ENCODE results near the gene MAPK8IP2. TPM values are rescaled to one million over a fixed set of nuclear protein-coding genes. Genes with fewer than 3 reads are reported as not detected.
A peak's percentile ranks its signal among the peaks of the same experiment; 100 is the strongest.
"Not testable (repeated sequence)": the region's sequence is repeated elsewhere in the genome, so short reads cannot be mapped to it uniquely, and the experiment has no call there.

Gene MAPK8IP2
- total RNA-seq, 1 donor = 0.43 TPM

DNA sequence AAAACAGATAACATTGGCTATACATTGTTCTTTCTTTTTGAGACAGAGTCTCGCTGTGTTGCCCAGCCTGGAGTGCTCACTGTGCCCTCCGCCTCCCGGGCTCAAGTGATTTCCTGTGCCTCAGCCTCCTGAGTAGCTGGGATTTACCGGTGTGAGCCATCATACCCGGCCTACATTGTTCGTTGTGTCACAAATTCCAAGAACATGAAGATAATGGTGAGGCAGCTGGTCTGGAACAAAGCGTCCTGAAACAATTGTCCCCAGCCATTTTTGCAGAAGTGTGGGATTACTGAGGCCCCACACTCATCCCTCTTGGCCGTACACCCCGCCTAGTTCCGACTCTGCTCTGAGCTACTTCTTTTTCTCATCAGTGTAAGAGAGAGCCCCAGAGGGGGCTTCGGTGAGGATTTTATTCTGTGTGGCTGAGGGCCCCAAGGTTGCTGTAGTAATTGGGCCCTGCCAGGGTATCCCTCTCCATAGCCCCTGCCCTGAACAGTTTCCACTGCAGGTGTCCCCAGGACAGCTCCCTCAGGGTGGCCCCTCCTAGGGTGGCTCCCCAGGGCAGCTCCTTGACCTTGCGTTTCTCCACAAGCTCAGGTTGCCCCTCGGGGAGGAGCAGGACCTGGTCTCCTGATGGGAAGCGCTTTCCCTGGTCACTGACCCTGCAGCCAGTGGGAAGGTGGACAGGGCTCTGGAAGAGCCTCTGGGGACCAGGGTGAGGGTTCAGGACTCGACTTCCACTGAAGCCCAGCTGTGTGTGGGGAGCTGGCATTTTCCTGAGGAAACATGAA lies 40.5 kb downstream of the MAPK8IP2 start:
- H3K4me3 ChIP-seq (ENCODE audit: low read depth, low read length) = no peak overlapping the region
- TF ChIP-seq, protein P1, sequence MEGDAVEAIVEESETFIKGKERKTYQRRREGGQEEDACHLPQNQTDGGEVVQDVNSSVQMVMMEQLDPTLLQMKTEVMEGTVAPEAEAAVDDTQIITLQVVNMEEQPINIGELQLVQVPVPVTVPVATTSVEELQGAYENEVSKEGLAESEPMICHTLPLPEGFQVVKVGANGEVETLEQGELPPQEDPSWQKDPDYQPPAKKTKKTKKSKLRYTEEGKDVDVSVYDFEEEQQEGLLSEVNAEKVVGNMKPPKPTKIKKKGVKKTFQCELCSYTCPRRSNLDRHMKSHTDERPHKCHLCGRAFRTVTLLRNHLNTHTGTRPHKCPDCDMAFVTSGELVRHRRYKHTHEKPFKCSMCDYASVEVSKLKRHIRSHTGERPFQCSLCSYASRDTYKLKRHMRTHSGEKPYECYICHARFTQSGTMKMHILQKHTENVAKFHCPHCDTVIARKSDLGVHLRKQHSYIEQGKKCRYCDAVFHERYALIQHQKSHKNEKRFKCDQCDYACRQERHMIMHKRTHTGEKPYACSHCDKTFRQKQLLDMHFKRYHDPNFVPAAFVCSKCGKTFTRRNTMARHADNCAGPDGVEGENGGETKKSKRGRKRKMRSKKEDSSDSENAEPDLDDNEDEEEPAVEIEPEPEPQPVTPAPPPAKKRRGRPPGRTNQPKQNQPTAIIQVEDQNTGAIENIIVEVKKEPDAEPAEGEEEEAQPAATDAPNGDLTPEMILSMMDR (IDR thresholded peaks at IDR 0.05; ENCODE audit: insufficient read depth, low read depth, low read length) = no peak
- DNase-seq (ENCODE audit: low read depth) = no peak

- peak; percentile 73 for DNase-seq (ENCODE audit: low read depth)
These were observed 41.4 kb downstream of the MAPK8IP2 start for GRCh38 chr22:50641696-50642607.

GRCh38 chr22:50643021-50643820 lies 42.6 kb downstream of the MAPK8IP2 start:
- H3K4me3 ChIP-seq (ENCODE audit: low read depth, low read length); DNase-seq (ENCODE audit: low read depth): not testable (repeated sequence)

More at GRCh38 chr22:50641696-50642607, 41.4 kb downstream of the MAPK8IP2 start:
- no peak overlapping the region for H3K4me3 ChIP-seq (ENCODE audit: low read depth, low read length)
- TF ChIP-seq, protein P1 (IDR thresholded peaks at IDR 0.05; ENCODE audit: insufficient read depth, low read depth, low read length) = peak; percentile 40

DNA sequence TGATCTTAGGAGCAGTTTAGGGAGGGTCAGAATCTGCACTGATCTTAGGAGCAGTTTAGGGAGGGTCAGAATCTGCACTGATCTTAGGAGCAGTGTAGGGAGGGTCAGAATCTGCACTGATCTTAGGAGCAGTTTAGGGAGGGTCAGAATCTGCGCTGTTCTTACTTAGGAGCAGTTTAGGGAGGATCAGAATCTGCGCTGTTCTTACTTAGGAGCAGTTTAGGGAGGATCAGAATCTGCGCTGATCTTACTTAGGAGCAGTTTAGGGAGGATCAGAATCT lies 43.2 kb downstream of the MAPK8IP2 start:
- not testable (repeated sequence) for DNase-seq (ENCODE audit: low read depth); H3K4me3 ChIP-seq (ENCODE audit: low read depth, low read length)

DNA sequence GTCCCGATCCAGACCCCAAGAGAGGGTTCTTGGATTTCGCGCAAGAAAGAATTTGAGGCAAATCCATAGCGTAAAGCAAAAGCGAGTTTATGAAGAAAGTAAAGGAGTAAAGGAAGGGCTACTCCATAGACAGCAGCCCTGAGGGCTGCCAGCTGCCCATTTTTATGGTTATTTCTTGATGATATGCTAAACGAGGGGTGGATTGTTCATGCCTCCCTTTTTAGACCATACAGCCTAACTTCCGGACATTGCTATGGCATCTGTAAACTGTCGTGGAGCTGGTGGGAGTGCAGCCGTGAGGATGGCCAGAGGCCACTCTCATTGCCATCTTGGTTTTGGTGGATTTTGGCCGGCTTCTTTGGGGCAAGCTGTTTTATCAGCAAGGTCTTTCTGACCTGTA lies 52.7 kb downstream of the MAPK8IP2 start:
- no peak for DNase-seq (ENCODE audit: low read depth)
- TF ChIP-seq, protein P1 (IDR thresholded peaks at IDR 0.05; ENCODE audit: insufficient read depth, low read depth, low read length) = no peak
- no peak overlapping the region for H3K4me3 ChIP-seq (ENCODE audit: low read depth, low read length)

DNA sequence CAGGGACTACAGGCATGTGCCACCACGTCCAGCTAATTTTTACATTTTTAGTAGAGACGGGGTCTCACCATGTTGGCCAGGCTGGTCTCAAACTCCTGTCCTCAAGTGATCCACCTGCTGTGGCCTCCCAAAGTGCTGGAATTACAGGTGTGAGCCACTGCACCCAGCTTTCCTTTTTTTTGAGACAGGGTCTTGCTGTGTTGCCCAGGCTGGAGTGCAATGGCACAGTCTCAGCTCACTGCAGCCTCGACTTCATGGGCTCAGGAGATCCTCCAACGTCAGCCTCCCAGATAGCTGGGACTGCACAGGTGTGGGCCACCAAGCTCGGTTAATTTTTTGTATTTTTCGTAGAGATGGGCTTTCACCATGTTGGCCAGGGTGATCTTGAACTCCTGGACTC lies 54.1 kb downstream of the MAPK8IP2 start:
- H3K4me3 ChIP-seq (ENCODE audit: low read depth, low read length); DNase-seq (ENCODE audit: low read depth): not testable (repeated sequence)

DNA sequence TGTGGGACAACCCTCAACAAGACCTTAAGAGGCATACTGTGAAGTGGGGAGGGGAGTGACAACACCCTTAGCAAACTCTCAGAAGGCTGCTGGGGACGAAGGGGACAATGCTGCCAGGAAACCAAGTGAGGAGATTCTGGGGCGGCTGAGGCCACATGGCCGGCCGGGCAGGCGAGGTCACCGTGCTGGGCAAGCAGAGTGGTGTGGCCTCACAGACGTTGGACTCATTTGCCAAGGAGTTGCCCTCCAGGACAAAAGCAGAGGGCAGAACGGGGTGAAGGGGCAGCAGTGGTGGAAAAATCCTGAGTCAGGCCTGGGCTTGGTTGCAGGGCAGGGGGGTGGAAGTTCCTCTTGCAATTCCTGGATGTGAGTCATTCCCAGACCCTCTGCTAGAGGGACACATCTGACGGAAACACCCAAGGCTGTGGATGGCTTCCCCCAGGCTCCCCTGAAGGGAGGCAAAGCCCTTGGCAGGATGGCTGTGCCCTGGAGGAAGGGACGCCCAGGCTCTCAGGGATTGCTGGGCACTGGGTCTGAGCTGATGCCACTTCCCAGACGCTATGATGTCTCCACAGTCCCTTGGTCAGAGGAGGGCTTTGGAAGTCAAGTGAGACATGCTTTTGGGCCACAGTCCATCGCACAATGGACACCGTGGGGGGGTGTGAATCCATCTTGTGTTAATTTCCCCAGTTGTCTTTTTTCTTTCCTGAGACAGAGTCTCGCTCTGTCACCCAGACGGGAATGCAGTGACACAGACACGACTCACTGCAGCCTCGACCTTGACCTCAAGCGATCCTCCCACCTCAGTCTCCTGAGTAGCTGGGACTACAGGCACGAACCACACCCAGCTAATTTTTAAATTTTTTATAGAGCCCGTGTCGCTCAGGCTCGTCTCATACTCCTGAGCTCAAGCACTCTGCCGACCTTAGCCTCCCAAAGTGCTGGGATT lies 55.8 kb downstream of the MAPK8IP2 start:
- peak; percentile 52 for DNase-seq (ENCODE audit: low read depth)
- H3K4me3 ChIP-seq (ENCODE audit: low read depth, low read length) = no peak overlapping the region
- TF ChIP-seq, protein P1 (IDR thresholded peaks at IDR 0.05; ENCODE audit: insufficient read depth, low read depth, low read length) = no peak
